Measurements from ENCODE around the gene GDPD5.
A peak's percentile ranks its signal among the peaks of the same experiment; 100 is the strongest.

GDPD5 gene

GRCh38 chr11:75465701-75466531, 59.8 kb downstream of the GDPD5 start:
- no peak overlapping the region for H3K9ac ChIP-seq (ENCODE audit: low read length)
- H3K27me3 ChIP-seq (ENCODE audit: control insufficient read depth, insufficient read depth, low read length), result no peaks in the 10 kb centered on the region
- no peak overlapping the region for H3K4me3 ChIP-seq (ENCODE audit: low read depth, low read length)
- H3K27ac ChIP-seq (ENCODE audit: low read depth, low read length), result no peak overlapping the region
- H3K4me1 ChIP-seq (ENCODE audit: control insufficient read depth, insufficient read depth, low read length), result peaks cover 57% of the 10 kb centered on the region
- no peaks in the 10 kb centered on the region for H3K9me3 ChIP-seq (ENCODE audit: control insufficient read depth, insufficient read depth, low read depth, low read length)
- H3K36me3 ChIP-seq (ENCODE audit: control insufficient read depth, insufficient read depth, low read length), result no peaks in the 10 kb centered on the region

GRCh38 chr11:75463106-75463774, 62.5 kb downstream of the GDPD5 start:
- H3K36me3 ChIP-seq (ENCODE audit: control insufficient read depth, insufficient read depth, low read length), result no peaks in the 10 kb centered on the region
- H3K27ac ChIP-seq (ENCODE audit: low read depth, low read length), result peak overlapping the region; percentile 50; the same call in 1 of the 2 replicates
- H3K4me3 ChIP-seq (ENCODE audit: low read depth, low read length), result no peak overlapping the region
- peak overlapping the region; percentile 1 for H3K9ac ChIP-seq (ENCODE audit: low read length)
- H3K27me3 ChIP-seq (ENCODE audit: control insufficient read depth, insufficient read depth, low read length), result no peaks in the 10 kb centered on the region
- no peaks in the 10 kb centered on the region for H3K9me3 ChIP-seq (ENCODE audit: control insufficient read depth, insufficient read depth, low read depth, low read length)
- peaks cover 49% of the 10 kb centered on the region for H3K4me1 ChIP-seq (ENCODE audit: control insufficient read depth, insufficient read depth, low read length)

DNA sequence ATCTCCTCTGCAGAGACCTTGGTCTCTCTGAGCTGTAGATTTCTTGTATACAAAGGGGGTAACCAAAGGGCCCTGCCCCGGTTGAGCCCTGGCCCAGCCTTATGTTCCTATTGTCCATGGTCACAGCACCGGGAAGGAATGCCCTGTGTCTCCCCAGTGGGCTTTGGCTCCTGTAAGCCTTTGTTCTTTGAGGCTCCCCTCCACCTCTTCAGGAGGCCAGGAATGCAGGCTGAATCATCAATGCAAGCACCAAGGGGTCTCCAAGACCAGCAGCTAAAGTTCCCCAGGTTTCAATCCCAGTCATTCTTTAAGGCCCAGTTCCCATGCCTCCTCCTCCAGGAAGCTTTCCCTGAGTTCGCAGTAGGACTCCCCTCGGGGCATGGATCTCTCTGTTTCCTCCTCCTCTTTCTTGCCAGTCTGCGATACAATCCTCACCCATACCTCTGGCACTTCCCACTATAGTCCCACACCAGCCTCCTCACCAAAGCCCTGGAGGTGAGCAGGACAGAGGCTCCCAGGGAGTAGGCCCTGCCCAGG, 63.6 kb downstream of the GDPD5 start:
- no peaks in the 10 kb centered on the region for H3K36me3 ChIP-seq (ENCODE audit: control insufficient read depth, insufficient read depth, low read length)
- no peaks in the 10 kb centered on the region for H3K27me3 ChIP-seq (ENCODE audit: control insufficient read depth, insufficient read depth, low read length)
- H3K4me3 ChIP-seq (ENCODE audit: low read depth, low read length), result no peak overlapping the region
- peaks cover 40% of the 10 kb centered on the region for H3K4me1 ChIP-seq (ENCODE audit: control insufficient read depth, insufficient read depth, low read length)
- H3K9ac ChIP-seq (ENCODE audit: low read length), result peak overlapping the region; percentile 56
- no peaks in the 10 kb centered on the region for H3K9me3 ChIP-seq (ENCODE audit: control insufficient read depth, insufficient read depth, low read depth, low read length)
- peak overlapping the region; percentile 50; the same call in 1 of the 2 replicates for H3K27ac ChIP-seq (ENCODE audit: low read depth, low read length)

GRCh38 chr11:75461151-75461550, 64.6 kb downstream of the GDPD5 start:
- Histone ChIP-seq H3K9me3 (ENCODE audit: control insufficient read depth, insufficient read depth, low read depth, low read length) (no peaks in the 10 kb centered on the region), H3K4me1 (ENCODE audit: control insufficient read depth, insufficient read depth, low read length) (peaks cover 39% of the 10 kb centered on the region), H3K27me3 (ENCODE audit: control insufficient read depth, insufficient read depth, low read length) (no peaks in the 10 kb centered on the region), H3K36me3 (ENCODE audit: control insufficient read depth, insufficient read depth, low read length) (no peaks in the 10 kb centered on the region), H3K9ac (ENCODE audit: low read length) (no peak overlapping the region), H3K4me3 (ENCODE audit: low read depth, low read length) (no peak overlapping the region), H3K27ac (ENCODE audit: low read depth, low read length) (no peak overlapping the region)

DNA sequence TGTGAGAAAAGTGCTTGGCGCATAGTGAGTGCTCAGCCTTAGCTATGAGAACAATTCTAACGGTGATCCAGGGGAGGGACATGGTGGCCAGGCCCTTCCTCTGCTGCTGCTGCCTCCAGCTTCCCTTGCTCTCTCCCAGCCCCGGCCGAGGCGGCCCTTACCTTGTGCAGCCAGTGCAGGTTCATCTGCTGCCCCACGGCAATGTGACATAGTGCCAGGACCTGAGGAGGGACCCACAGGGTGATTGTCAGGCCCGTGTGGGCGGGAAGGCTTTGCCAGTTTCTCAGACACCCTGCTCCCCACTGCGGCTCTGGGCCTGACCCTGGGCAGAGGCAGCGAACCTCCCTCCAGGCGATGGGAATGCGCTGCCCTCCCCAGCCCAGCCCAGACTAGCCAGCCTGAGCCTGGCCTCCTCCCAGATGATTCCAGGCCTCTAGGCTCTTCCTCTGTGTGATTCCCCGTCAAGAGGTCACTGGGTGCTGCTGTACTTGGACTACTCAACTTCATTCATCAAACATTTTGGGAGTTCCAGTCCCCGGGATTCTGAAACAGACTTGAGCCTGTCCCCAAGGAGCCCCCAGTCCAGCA, 69.1 kb downstream of the GDPD5 start:
- Histone ChIP-seq H3K27ac (ENCODE audit: low read depth, low read length) (no peak overlapping the region), H3K4me3 (ENCODE audit: low read depth, low read length) (no peak overlapping the region), H3K9me3 (ENCODE audit: control insufficient read depth, insufficient read depth, low read depth, low read length) (no peaks in the 10 kb centered on the region), H3K27me3 (ENCODE audit: control insufficient read depth, insufficient read depth, low read length) (no peaks in the 10 kb centered on the region), H3K36me3 (ENCODE audit: control insufficient read depth, insufficient read depth, low read length) (no peaks in the 10 kb centered on the region), H3K4me1 (ENCODE audit: control insufficient read depth, insufficient read depth, low read length) (peaks cover 8% of the 10 kb centered on the region), H3K9ac (ENCODE audit: low read length) (no peak overlapping the region)

GRCh38 chr11:75454987-75455386, 70.8 kb downstream of the GDPD5 start:
- no peak overlapping the region for H3K27ac ChIP-seq (ENCODE audit: low read depth, low read length)
- no peaks in the 10 kb centered on the region for H3K27me3 ChIP-seq (ENCODE audit: control insufficient read depth, insufficient read depth, low read length)
- H3K9ac ChIP-seq (ENCODE audit: low read length), result no peak overlapping the region
- no peaks in the 10 kb centered on the region for H3K36me3 ChIP-seq (ENCODE audit: control insufficient read depth, insufficient read depth, low read length)
- peaks cover 4% of the 10 kb centered on the region; the same call in 1 of the 2 replicates for H3K4me1 ChIP-seq (ENCODE audit: control insufficient read depth, insufficient read depth, low read length)
- H3K4me3 ChIP-seq (ENCODE audit: low read depth, low read length), result no peak overlapping the region
- no peaks in the 10 kb centered on the region for H3K9me3 ChIP-seq (ENCODE audit: control insufficient read depth, insufficient read depth, low read depth, low read length)

DNA sequence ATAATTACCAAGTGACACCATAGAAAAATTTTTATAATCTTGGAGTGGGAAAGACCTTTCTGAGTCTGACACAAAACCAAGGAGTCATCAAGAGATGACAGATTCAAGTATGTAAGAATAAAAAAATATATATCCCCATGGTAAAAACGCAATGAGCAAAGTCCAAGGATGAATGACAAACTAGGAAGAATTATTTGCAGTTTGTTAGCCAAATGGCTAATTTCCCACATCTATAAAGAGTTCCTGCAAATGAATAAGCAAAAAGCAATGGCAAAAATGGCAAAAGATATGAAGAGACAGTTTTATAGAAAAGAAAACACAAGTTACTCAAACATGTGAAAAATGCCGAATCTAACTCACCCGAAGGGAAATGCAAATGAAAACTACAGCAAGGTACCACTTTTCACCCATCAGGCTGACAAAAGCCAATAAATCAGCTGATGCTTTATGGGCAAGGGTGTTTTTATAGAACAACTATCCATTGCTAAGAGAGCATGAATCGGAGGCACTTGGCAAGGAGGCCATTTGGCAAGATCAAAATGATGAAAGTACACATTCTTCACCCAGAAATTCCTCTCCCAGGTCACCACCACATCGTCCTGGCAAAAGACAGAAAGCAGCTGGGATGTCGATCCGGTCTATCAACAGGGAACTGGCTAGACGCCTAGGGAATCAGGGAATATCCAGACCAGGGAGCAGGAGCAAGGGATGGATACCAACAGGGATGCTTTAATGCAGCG, 71.7 kb downstream of the GDPD5 start:
- no peaks in the 10 kb centered on the region for H3K9me3 ChIP-seq (ENCODE audit: control insufficient read depth, insufficient read depth, low read depth, low read length)
- H3K27me3 ChIP-seq (ENCODE audit: control insufficient read depth, insufficient read depth, low read length), result no peaks in the 10 kb centered on the region
- no peak overlapping the region for H3K27ac ChIP-seq (ENCODE audit: low read depth, low read length)
- H3K4me1 ChIP-seq (ENCODE audit: control insufficient read depth, insufficient read depth, low read length), result peaks cover 4% of the 10 kb centered on the region; the same call in 1 of the 2 replicates
- no peak overlapping the region for H3K9ac ChIP-seq (ENCODE audit: low read length)
- no peak overlapping the region for H3K4me3 ChIP-seq (ENCODE audit: low read depth, low read length)
- H3K36me3 ChIP-seq (ENCODE audit: control insufficient read depth, insufficient read depth, low read length), result no peaks in the 10 kb centered on the region

GRCh38 chr11:75450826-75451821, 74.6 kb downstream of the GDPD5 start:
- Histone ChIP-seq H3K27me3 (ENCODE audit: control insufficient read depth, insufficient read depth, low read length) (no peaks in the 10 kb centered on the region), H3K36me3 (ENCODE audit: control insufficient read depth, insufficient read depth, low read length) (no peaks in the 10 kb centered on the region), H3K4me3 (ENCODE audit: low read depth, low read length) (no peak overlapping the region), H3K9me3 (ENCODE audit: control insufficient read depth, insufficient read depth, low read depth, low read length) (no peaks in the 10 kb centered on the region), H3K9ac (ENCODE audit: low read length) (no peak overlapping the region), H3K27ac (ENCODE audit: low read depth, low read length) (no peak overlapping the region), H3K4me1 (ENCODE audit: control insufficient read depth, insufficient read depth, low read length) (no peaks in the 10 kb centered on the region)

- Histone ChIP-seq H3K4me3 (ENCODE audit: low read depth, low read length) (no peak overlapping the region), H3K4me1 (ENCODE audit: control insufficient read depth, insufficient read depth, low read length) (no peaks in the 10 kb centered on the region), H3K36me3 (ENCODE audit: control insufficient read depth, insufficient read depth, low read length) (no peaks in the 10 kb centered on the region), H3K9me3 (ENCODE audit: control insufficient read depth, insufficient read depth, low read depth, low read length) (no peaks in the 10 kb centered on the region), H3K27ac (ENCODE audit: low read depth, low read length) (no peak overlapping the region), H3K9ac (ENCODE audit: low read length) (no peak overlapping the region), H3K27me3 (ENCODE audit: control insufficient read depth, insufficient read depth, low read length) (no peaks in the 10 kb centered on the region)
Measured at GRCh38 chr11:75450236-75450635, 75.5 kb downstream of the GDPD5 start.

DNA sequence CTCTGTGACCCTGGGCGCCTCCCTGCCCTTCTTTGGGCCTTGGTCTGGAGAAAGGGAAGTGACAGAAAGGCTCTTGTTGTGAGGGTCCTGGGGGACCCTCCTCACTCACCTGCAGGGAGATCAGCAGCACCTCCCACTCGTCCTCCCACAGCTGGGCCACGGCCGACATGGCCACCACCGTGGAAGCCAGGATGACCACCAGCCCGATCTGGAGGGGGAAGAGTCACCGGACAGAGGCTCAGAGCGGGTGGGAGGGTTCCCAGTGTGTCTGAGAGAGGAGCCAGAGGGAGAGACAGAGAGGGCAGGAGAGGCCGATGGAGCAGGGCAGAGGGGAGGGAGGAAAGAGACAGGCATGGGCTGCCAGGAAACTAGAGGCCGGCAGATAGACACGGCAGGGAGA, 76.0 kb downstream of the GDPD5 start:
- H3K9me3 ChIP-seq (ENCODE audit: control insufficient read depth, insufficient read depth, low read depth, low read length), result no peaks in the 10 kb centered on the region
- H3K4me1 ChIP-seq (ENCODE audit: control insufficient read depth, insufficient read depth, low read length), result no peaks in the 10 kb centered on the region
- H3K36me3 ChIP-seq (ENCODE audit: control insufficient read depth, insufficient read depth, low read length), result no peaks in the 10 kb centered on the region
- no peak overlapping the region for H3K9ac ChIP-seq (ENCODE audit: low read length)
- no peak overlapping the region for H3K27ac ChIP-seq (ENCODE audit: low read depth, low read length)
- no peaks in the 10 kb centered on the region for H3K27me3 ChIP-seq (ENCODE audit: control insufficient read depth, insufficient read depth, low read length)
- H3K4me3 ChIP-seq (ENCODE audit: low read depth, low read length), result no peak overlapping the region

Data from HUES6 (cell line).